Ascending aorta (tissue), 2 donors: Measurements from ENCODE around the gene FCGBP. TPM values are rescaled to one million over a fixed set of nuclear protein-coding genes. Genes with fewer than 3 reads are reported as not detected.

ENCODE experiments used
- DNase-seq, 2 donors: peaks; one replicate each; pipeline ENCODE4 v3.0.0-alpha.2; 2019; ENCODE audit warnings: low spot score in 2 of 2
- H3K27ac ChIP-seq, 2 donors: fragments of 200-600 bp; sonication (generic); one replicate each; pipeline ENCODE4 v1.5.1; 2016 to 2017; ENCODE audit warnings: mild to moderate bottlenecking in 1 of 2
- H3K27me3 ChIP-seq: fragments of 200-600 bp; sonication (generic); one replicate; pipeline ENCODE4 v1.5.1; 2017
- H3K36me3 ChIP-seq, 2 donors: fragments of 200-600 bp; sonication (generic); one replicate each; pipeline ENCODE4 v1.5.1; 2016
- H3K4me1 ChIP-seq, 2 donors: fragments of 200-600 bp; sonication (generic); one replicate each; pipeline ENCODE4 v1.5.1; 2016 to 2017; ENCODE audit warnings: mild to moderate bottlenecking in 1 of 2
- H3K4me3 ChIP-seq, 2 donors: fragments of 200-600 bp; sonication (generic); one replicate each; pipeline ENCODE4 v1.5.1; 2016 to 2017; ENCODE audit warnings: mild to moderate bottlenecking in 1 of 2
- H3K9me3 ChIP-seq, 2 donors: fragments of 200-600 bp; sonication (generic); one replicate each; pipeline ENCODE4 v1.5.1; 2016
- CTCF ChIP-seq, 3 experiments: fragments of 200-600 bp in 2 of 3; fragments of 450-650 bp in 1 of 3; sonication (generic) in 2 of 3; IDR thresholded peaks; one replicate each; pipeline ENCODE4 v1.5.1; 2016 to 2019; ENCODE audit warnings: antibody characterized with exemption in 3 of 3, mild to moderate bottlenecking in 1 of 3, moderate library complexity in 1 of 3
- intact Hi-C: fragments of 100-400 bp; cut with DNase I; formaldehyde crosslinking; loops from one replicate; pipeline ENCODE4 v1.15.1; 2023
- total RNA-seq: library from RNA; depleted of rRNA; stranded (reverse); fragments of >200 nt; gene quantifications from one replicate; pipeline ENCODE4 v1.1.0, GENCODE V29; 2016

The FCGBP gene
- total RNA-seq, 1 donor from 2014 or later: 21.2 TPM

GRCh38 chr19:39924389-39924788, 10.0 kb downstream of the FCGBP start:
- TF ChIP-seq CTCF (IDR thresholded peaks at IDR 0.05): no peak
- Histone ChIP-seq H3K36me3 (no peaks in the 10 kb centered on the region), H3K4me1 (no peaks in the 10 kb centered on the region), H3K27me3 (no peaks in the 10 kb centered on the region), H3K4me3 (no peak overlapping the region), H3K27ac (no peak overlapping the region), H3K9me3 (peaks cover 0 to 3% of the 10 kb centered on the region in 2 donors)
- intact Hi-C loops: no loop called here
- no peak for DNase-seq

GRCh38 chr19:39923862-39924261, 10.6 kb downstream of the FCGBP start:
- no peak for DNase-seq
- Histone ChIP-seq H3K36me3 (no peaks in the 10 kb centered on the region), H3K9me3 (no peaks in the 10 kb centered on the region), H3K4me1 (no peaks in the 10 kb centered on the region), H3K27me3 (no peaks in the 10 kb centered on the region), H3K4me3 (no peak overlapping the region), H3K27ac (no peak overlapping the region)
- TF ChIP-seq CTCF (IDR thresholded peaks at IDR 0.05): no peak
- intact Hi-C loops: no loop called here

- Histone ChIP-seq H3K27me3 (no peaks in the 10 kb centered on the region), H3K4me1 (no peaks in the 10 kb centered on the region), H3K36me3 (no peaks in the 10 kb centered on the region), H3K4me3 (no peak overlapping the region), H3K9me3 (no peaks in the 10 kb centered on the region), H3K27ac (no peak overlapping the region)
- no peak for TF ChIP-seq CTCF (IDR thresholded peaks at IDR 0.05)
- intact Hi-C loops: no loop called here
- no peak for DNase-seq
Observed at GRCh38 chr19:39919976-39920375, 14.5 kb downstream of the FCGBP start.

- no peak for DNase-seq
- Histone ChIP-seq H3K4me3 (no peak overlapping the region), H3K27me3 (no peaks in the 10 kb centered on the region), H3K4me1 (no peaks in the 10 kb centered on the region), H3K27ac (no peak overlapping the region), H3K9me3 (no peaks in the 10 kb centered on the region), H3K36me3 (no peaks in the 10 kb centered on the region)
- intact Hi-C loops: no loop called here
- no peak for TF ChIP-seq CTCF (IDR thresholded peaks at IDR 0.05)
Observed at GRCh38 chr19:39918183-39918651, 16.2 kb downstream of the FCGBP start.

GRCh38 chr19:39917561-39918182, 16.8 kb downstream of the FCGBP start:
- H3K4me1 ChIP-seq: no peaks in the 10 kb centered on the region
- no peak for DNase-seq
- no peaks in the 10 kb centered on the region for H3K27me3 ChIP-seq
- no peak for TF ChIP-seq CTCF (IDR thresholded peaks at IDR 0.05)
- intact Hi-C loops: no loop called here
- no peak overlapping the region for H3K4me3 ChIP-seq
- H3K9me3 ChIP-seq: no peaks in the 10 kb centered on the region
- no peak overlapping the region for H3K27ac ChIP-seq
- H3K36me3 ChIP-seq: no peaks in the 10 kb centered on the region
